ENCODE results near the gene WRAP73.
"Not testable (repeated sequence)": the region's sequence is repeated elsewhere in the genome, so short reads cannot be mapped to it uniquely, and the experiment has no call there.

The WRAP73 gene

GRCh38 chr1:3593745-3594144, 56.2 kb downstream of the WRAP73 start:
- DNase-seq, result no peak

GRCh38 chr1:3593334-3593733, 56.6 kb downstream of the WRAP73 start:
- no peak for DNase-seq

- DNase-seq, result no peak
Observed at GRCh38 chr1:3590951-3591865, 58.7 kb downstream of the WRAP73 start.

- DNase-seq, result no peak
Observed at GRCh38 chr1:3590139-3590763, 59.7 kb downstream of the WRAP73 start.

GRCh38 chr1:3588395-3588794, 61.5 kb downstream of the WRAP73 start:
- DNase-seq, result no peak

GRCh38 chr1:3586986-3587759, 62.7 kb downstream of the WRAP73 start:
- no peak for DNase-seq

GRCh38 chr1:3585940-3586568, 63.8 kb downstream of the WRAP73 start:
- no peak for DNase-seq

GRCh38 chr1:3585353-3585868, 64.5 kb downstream of the WRAP73 start:
- not testable (repeated sequence) for DNase-seq

GRCh38 chr1:3584915-3585314, 65.0 kb downstream of the WRAP73 start:
- DNase-seq, result no peak

- not testable (repeated sequence) for DNase-seq
Observed at GRCh38 chr1:3583751-3584150, 66.2 kb downstream of the WRAP73 start.

GRCh38 chr1:3581296-3582036, 68.4 kb downstream of the WRAP73 start:
- DNase-seq, result no peak

All from NCI-H446 (cell line).